GM20000 (cell line): ENCODE measurements around the gene USP40.

Experiments
- DNase-seq: peaks from one replicate; pipeline ENCODE4 v3.0.0; 2012; ENCODE audit warnings: low spot score
- TF ChIP-seq, protein P1 (sequence below): IDR thresholded peaks from 2 replicates; pipeline ENCODE4 v1.5.1; 2012; ENCODE audit warnings: mild to moderate bottlenecking, control low read depth; ENCODE audit errors: extremely low read depth, missing control alignments

Gene USP40

GRCh38 chr2:233572468-233572867 lies 5.9 kb upstream of the USP40 start:
- TF ChIP-seq, protein P1, sequence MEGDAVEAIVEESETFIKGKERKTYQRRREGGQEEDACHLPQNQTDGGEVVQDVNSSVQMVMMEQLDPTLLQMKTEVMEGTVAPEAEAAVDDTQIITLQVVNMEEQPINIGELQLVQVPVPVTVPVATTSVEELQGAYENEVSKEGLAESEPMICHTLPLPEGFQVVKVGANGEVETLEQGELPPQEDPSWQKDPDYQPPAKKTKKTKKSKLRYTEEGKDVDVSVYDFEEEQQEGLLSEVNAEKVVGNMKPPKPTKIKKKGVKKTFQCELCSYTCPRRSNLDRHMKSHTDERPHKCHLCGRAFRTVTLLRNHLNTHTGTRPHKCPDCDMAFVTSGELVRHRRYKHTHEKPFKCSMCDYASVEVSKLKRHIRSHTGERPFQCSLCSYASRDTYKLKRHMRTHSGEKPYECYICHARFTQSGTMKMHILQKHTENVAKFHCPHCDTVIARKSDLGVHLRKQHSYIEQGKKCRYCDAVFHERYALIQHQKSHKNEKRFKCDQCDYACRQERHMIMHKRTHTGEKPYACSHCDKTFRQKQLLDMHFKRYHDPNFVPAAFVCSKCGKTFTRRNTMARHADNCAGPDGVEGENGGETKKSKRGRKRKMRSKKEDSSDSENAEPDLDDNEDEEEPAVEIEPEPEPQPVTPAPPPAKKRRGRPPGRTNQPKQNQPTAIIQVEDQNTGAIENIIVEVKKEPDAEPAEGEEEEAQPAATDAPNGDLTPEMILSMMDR, result no peak
- no peak for DNase-seq

DNA sequence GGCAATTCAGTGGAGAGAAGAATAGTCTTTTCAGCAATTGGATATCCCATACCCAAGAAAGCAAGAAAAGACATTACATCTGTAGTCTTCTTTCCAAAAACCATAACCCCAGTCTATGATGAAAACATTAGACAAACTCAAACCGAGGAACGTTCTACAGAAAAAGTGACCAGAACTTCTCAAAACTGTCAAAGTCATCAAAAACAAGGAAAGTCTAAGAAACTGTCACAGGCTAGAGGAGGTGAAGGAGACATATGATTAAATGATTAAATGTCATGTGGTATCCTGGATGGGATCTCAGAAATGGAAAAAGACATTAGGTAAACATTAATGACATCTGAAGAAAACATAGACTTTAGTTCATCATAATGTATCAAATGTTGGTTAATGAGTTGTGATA lies 4.9 kb upstream of the USP40 start:
- TF ChIP-seq, protein P1, result no peak
- DNase-seq, result no peak

- no peak for DNase-seq
- TF ChIP-seq, protein P1, result no peak
Observed at GRCh38 chr2:233571001-233571400, 4.4 kb upstream of the USP40 start.

DNA sequence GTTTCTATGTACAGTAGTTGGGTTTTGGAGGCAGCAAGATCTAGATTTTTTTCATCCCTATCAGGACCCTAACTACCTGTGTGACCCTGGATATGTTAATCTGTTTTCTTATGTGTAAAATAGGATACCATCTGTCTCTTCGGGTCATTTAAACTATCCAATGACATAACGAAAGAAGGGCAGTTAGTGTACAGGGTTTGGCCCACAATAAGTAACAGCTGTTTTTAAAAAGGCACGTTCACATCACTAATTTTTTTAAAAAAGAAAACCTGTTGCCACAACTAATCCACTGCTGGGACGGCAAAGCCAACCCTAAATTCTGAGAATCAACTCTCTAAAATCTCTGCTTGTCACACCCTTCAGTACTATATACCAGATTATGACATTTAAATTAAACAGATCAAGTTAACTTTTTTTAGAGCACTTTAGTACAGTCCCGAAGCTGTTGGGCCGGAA lies 869 bp downstream of the USP40 start:
- DNase-seq, result no peak
- TF ChIP-seq, protein P1, result no peak

DNA sequence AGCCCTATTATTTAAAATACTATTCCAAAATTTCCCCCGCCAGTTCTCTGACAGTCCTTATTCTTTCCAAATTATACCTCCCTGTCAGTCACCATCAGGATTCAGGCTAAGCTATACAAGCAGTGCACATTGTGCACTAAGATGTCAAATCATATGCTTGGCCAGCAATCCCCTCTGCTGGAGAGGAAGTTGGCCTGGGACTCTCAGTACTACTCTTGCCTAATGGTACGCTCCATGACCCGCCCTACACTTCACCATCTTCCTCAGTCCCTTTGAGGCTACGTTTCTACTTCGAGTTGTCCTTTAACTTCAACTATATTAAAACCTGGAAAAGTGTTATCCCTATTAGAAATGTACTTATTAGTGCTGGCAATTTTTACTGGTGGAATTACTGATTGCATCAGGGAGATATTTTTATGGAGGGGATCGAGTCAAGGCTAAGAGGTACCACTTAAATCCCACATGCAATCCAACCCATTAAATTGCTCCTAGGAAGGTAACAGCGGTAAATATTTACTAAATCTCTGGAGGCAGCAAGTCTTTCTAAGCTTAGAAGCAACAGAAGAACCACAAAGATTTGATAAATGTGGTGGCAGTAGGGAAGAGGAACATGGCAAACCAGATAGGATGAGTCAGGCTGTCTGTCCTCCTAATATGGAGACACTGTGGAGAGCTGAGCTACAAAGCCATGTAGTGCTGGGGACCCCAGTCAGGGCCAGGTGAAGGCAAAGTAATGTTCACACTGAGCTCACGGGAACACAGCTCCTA lies 2.7 kb downstream of the USP40 start:
- TF ChIP-seq, protein P1, result no peak
- DNase-seq, result no peak

DNA sequence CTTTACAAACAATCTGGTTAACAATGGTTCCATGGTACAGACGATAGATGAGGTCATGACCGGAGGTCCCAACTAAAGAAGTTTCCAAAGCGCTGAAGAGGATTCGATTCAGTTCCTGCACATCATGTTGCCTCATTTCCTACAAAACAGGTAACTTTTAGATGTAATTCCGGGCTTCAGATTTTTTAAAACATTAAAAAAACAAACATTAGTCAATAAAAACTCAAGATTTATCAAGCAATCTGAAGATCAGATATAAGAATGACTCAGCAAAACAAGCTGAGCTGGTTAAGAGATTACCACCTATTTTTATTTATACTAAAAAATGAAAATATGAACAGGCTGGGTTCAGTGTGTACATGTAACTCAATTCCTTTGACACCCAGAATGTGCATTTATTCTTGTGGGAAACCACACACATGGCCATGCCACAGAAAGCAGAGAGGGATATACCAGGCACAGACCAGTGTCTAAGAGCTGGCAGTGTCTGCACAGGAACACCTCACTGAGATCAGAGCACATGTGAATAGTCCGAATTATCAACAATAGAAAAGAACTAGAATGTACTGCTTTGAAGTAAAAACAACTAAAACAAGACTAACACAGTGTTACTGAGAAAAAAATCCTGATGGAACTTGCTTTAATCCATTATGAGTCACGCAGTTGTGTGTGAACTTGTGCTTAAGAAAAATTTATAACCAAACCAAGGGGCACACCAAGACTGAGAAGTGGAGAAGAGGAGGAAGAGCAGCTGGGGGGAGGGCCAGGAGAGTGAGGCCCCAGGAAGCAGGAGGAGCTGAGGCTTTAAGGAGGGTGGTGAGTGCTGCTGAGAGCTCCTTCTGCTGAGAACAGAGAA lies 9.5 kb downstream of the USP40 start:
- DNase-seq, result no peak
- TF ChIP-seq, protein P1, result no peak

- TF ChIP-seq, protein P1, result no peak
- no peak for DNase-seq
Observed at GRCh38 chr2:233553366-233553765, 13.2 kb downstream of the USP40 start.
